ENCODE measurements around the gene UBE2D1.

DNA sequence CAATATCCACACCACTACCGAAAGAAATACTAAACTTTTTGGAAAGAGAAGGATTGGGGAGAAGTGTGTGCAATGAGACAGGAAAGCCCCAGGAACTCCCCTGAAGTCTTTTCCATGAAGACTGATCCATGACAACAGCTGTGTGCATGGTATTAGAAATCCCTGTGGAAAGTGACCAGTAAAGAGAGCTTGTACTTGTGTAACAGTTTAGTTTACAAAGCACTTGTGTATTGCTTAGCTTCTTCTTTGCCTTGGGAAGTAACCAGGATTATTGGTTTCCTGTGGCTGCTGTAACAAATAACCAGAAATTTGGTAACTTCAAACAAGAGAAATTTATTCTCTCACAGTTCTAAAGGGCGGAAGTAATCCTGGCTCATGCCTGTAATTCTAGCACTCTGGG is 69.2 kb downstream of the UBE2D1 start:
- TF ChIP-seq CTCF (conservative IDR thresholded peaks at IDR 0.05 in 1 of 2, IDR thresholded peaks at IDR 0.05 in 1 of 2; ENCODE audit: low read depth in 1 of 2, low read length in 2 of 2) (no peak), EZH2 (IDR thresholded peaks at IDR 0.05; ENCODE audit: low read length, missing control alignments) (no peak)

Data from fibroblast of lung (primary cell).